DND-41 (cell line): ENCODE results near the gene SAMD9L.
"Not testable (repeated sequence)": the region's sequence is repeated elsewhere in the genome, so short reads cannot be mapped to it uniquely, and the experiment has no call there.

Source experiments
- ATAC-seq: fragments of 200-7000 bp; cut with Tn5 transposase; 3 replicates; pipeline ENCODE4 v1.9.1; 2021; ENCODE audit warnings: low read depth; ENCODE audit not compliant: insufficient read depth
- DNase-seq: peaks from one replicate; pipeline ENCODE4 v3.0.0-alpha.2; 2020
- H2AFZ ChIP-seq: 2 replicates; pipeline ENCODE4 v1.6.0; 2012; ENCODE audit warnings: low read depth, low read length
- H3K27ac ChIP-seq: 2 replicates; pipeline ENCODE4 v1.5.1; 2012; ENCODE audit warnings: low read length, inconsistent platforms
- H3K27me3 ChIP-seq: fragments of 200-600 bp; sonication (generic); 2 replicates; pipeline ENCODE4 v1.6.0; 2012; ENCODE audit warnings: low read length, mild to moderate bottlenecking, inconsistent platforms; ENCODE audit not compliant: insufficient read depth, poor library complexity
- H3K36me3 ChIP-seq: 2 replicates; pipeline ENCODE4 v1.5.1; 2012; ENCODE audit warnings: low read length, inconsistent platforms; ENCODE audit not compliant: insufficient read depth
- H3K4me1 ChIP-seq: 2 replicates; pipeline ENCODE4 v1.5.1; 2012; ENCODE audit warnings: mild to moderate bottlenecking, low read length; ENCODE audit not compliant: insufficient read depth
- H3K4me2 ChIP-seq: 2 replicates; pipeline ENCODE4 v1.6.0; 2012; ENCODE audit warnings: mild to moderate bottlenecking, moderate library complexity, low read length, inconsistent platforms; ENCODE audit not compliant: insufficient read depth
- H3K4me3 ChIP-seq, 2 experiments: fragments of 200-600 bp in 1 of 2; shearing (Covaris generic) in 1 of 2; 2 replicates each; pipeline ENCODE4 v1.5.1; 2012 to 2016; ENCODE audit warnings: inconsistent platforms in 2 of 2, low read length in 2 of 2, mild to moderate bottlenecking in 2 of 2, low read depth in 1 of 2, moderate library complexity in 1 of 2
- H3K79me2 ChIP-seq: 2 replicates; pipeline ENCODE4 v1.6.0; 2012; ENCODE audit warnings: low read length, inconsistent platforms; ENCODE audit not compliant: insufficient read depth
- H3K9ac ChIP-seq: 2 replicates; pipeline ENCODE4 v1.6.0; 2012; ENCODE audit warnings: low read depth, mild to moderate bottlenecking, inconsistent platforms, low read length, moderate library complexity
- H3K9me3 ChIP-seq: 2 replicates; pipeline ENCODE4 v1.5.1; 2012; ENCODE audit warnings: low read length, moderate library complexity, mild to moderate bottlenecking, inconsistent platforms; ENCODE audit not compliant: insufficient read depth, severe bottlenecking
- H4K20me1 ChIP-seq: 2 replicates; pipeline ENCODE4 v1.6.0; 2012; ENCODE audit warnings: low read length; ENCODE audit not compliant: insufficient read depth
- EZH2 ChIP-seq: IDR thresholded peaks from 3 replicates; pipeline ENCODE4 v1.6.1; 2012; ENCODE audit warnings: borderline replicate concordance, low read depth, mild to moderate bottlenecking, moderate library complexity, low read length, inconsistent platforms; ENCODE audit not compliant: severe bottlenecking
- TF ChIP-seq, protein P1 (sequence below): IDR thresholded peaks from 2 replicates; pipeline ENCODE4 v1.5.1; 2012; ENCODE audit warnings: borderline replicate concordance, low read length, moderate library complexity, mild to moderate bottlenecking; ENCODE audit not compliant: poor library complexity, severe bottlenecking; ENCODE audit errors: extremely low read depth

Gene SAMD9L

DNA sequence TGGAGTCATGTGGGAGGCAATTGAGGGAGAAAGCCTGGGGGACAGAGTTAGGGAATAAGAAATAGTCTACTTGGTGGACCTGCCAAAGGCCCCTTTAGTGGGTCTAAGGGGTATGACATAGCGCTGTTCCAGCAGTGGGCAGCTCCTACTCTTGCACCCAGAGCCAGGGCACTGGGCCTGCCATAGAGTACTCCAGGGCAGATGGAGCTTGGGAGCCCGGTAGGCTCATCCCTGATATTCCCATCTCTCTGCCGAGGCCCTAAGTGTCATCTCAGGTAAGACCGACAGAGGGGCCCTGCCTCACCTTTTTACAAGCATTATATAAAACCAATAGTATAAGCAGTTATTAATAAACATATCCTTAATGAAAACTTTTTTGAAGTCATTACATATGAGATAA, 9.6 kb downstream of the SAMD9L start:
- Histone ChIP-seq H2AFZ (no peak overlapping the region), H3K27me3 (no peaks in the 10 kb centered on the region), H3K9me3 (peaks cover 8% of the 10 kb centered on the region), H4K20me1 (no peaks in the 10 kb centered on the region), H3K4me2 (no peak overlapping the region), H3K9ac (no peak overlapping the region), H3K27ac (no peak overlapping the region), H3K79me2 (no peaks in the 10 kb centered on the region), H3K4me1 (no peaks in the 10 kb centered on the region), H3K36me3 (peaks cover 73% of the 10 kb centered on the region), H3K4me3 (no peak overlapping the region)
- ATAC-seq (no peak), DNase-seq (no peak)
- TF ChIP-seq, protein P1, sequence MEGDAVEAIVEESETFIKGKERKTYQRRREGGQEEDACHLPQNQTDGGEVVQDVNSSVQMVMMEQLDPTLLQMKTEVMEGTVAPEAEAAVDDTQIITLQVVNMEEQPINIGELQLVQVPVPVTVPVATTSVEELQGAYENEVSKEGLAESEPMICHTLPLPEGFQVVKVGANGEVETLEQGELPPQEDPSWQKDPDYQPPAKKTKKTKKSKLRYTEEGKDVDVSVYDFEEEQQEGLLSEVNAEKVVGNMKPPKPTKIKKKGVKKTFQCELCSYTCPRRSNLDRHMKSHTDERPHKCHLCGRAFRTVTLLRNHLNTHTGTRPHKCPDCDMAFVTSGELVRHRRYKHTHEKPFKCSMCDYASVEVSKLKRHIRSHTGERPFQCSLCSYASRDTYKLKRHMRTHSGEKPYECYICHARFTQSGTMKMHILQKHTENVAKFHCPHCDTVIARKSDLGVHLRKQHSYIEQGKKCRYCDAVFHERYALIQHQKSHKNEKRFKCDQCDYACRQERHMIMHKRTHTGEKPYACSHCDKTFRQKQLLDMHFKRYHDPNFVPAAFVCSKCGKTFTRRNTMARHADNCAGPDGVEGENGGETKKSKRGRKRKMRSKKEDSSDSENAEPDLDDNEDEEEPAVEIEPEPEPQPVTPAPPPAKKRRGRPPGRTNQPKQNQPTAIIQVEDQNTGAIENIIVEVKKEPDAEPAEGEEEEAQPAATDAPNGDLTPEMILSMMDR, result no peak
- TF ChIP-seq EZH2, result no peak

DNA sequence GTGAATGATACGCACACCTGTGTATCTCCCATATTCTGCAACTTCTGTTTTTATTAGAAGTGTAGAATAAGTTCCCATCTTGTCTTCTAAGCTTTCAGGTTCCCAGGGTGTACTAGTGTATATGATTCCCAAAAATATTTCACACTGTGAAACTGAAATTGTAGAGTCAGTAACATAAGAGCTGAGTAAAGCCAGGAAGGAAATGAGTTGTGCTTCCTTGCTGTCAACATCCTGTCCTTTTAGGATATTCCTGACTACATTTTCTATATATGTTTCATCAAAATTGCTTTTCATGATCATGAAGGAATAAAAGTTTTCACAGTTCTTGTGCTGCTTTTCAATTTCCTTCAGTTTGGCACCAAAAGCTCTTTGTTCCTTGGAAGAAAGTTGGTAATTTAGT, 15.2 kb downstream of the SAMD9L start:
- Histone ChIP-seq H3K4me1 (no peaks in the 10 kb centered on the region), H4K20me1 (no peaks in the 10 kb centered on the region), H2AFZ (no peak overlapping the region), H3K4me2 (no peak overlapping the region), H3K27ac (no peak overlapping the region), H3K9ac (no peak overlapping the region), H3K79me2 (no peaks in the 10 kb centered on the region), H3K27me3 (no peaks in the 10 kb centered on the region), H3K9me3 (peaks cover 8% of the 10 kb centered on the region), H3K4me3 (no peak overlapping the region), H3K36me3 (peaks cover 25% of the 10 kb centered on the region)
- ATAC-seq, result no peak
- no peak for DNase-seq
- TF ChIP-seq EZH2, result no peak
- TF ChIP-seq, protein P1, result no peak

DNA sequence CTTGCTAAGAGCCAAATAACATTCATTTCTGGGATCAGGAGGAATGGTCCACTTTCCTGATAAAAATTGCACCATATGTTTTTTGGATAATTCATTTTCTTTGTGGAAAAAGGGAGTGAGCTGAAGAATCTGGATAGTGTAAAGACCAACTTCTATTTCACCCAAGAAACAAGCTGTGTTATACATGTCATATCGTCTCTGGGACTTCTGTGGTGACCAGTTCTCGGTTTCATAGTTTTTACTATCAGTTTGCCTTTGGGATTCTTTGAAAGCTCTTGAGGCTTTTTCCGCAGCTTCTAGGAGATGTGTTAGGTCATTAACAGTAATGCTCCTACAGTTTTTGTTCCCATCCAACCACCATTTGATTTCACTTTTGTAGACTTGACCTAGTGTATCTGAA, 16.0 kb downstream of the SAMD9L start:
- H3K79me2 ChIP-seq, result no peaks in the 10 kb centered on the region
- H3K4me2 ChIP-seq, result no peak overlapping the region
- TF ChIP-seq, protein P1, result no peak
- no peak for TF ChIP-seq EZH2
- ATAC-seq, result no peak
- H2AFZ ChIP-seq, result no peak overlapping the region
- no peak overlapping the region for H3K27ac ChIP-seq
- peaks cover 22% of the 10 kb centered on the region for H3K36me3 ChIP-seq
- H4K20me1 ChIP-seq, result no peaks in the 10 kb centered on the region
- DNase-seq, result no peak
- peaks cover 14% of the 10 kb centered on the region for H3K9me3 ChIP-seq
- H3K9ac ChIP-seq, result no peak overlapping the region
- no peaks in the 10 kb centered on the region for H3K27me3 ChIP-seq
- H3K4me3 ChIP-seq, result no peak overlapping the region
- no peaks in the 10 kb centered on the region for H3K4me1 ChIP-seq

DNA sequence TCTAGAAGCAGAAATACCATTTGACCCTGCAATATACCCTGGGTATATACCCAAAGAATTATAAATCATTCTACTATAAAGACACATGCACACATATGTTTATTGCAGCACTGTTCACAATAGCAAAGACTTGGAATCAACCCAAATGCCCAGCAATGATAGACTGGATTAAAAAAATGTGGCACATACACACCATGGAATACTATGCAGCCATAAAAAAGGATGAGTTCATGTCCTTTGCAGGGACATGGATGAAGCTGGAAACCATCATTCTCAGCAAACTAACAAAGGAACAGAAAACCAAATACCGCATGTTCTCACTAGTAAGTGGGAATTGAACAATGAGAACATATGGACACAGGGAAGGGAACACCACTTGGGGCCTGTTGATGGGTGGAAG, 21.2 kb downstream of the SAMD9L start:
- H3K36me3 ChIP-seq, H2AFZ ChIP-seq, ATAC-seq, H3K4me3 ChIP-seq, H3K9ac ChIP-seq, H3K79me2 ChIP-seq, H3K4me2 ChIP-seq, H3K9me3 ChIP-seq, H3K4me1 ChIP-seq, H3K27me3 ChIP-seq, DNase-seq, H3K27ac ChIP-seq, H4K20me1 ChIP-seq: not testable (repeated sequence)

DNA sequence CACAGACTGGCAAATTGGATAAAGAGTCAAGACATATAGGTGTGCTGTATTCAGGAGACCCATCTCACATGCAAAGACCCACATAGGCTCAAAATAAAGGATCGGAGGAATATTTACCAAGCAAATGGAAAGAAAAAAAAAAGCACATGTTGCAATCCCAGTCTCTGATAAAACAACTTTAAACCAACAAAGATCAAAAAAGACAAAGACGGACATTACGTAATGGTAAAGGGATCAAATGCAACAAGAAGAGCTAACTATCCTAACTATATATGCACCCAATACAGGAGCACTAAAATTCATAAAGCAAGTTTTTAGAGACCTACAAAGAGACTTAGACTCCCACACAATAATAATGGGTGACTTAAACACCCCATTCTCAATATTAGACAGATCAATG, 24.7 kb downstream of the SAMD9L start:
- H2AFZ ChIP-seq, H3K27ac ChIP-seq, DNase-seq, H3K27me3 ChIP-seq, H3K4me2 ChIP-seq, H3K9ac ChIP-seq, H3K4me1 ChIP-seq, H3K79me2 ChIP-seq, H3K4me3 ChIP-seq, H3K9me3 ChIP-seq, H3K36me3 ChIP-seq, ATAC-seq, H4K20me1 ChIP-seq: not testable (repeated sequence)
